Activated T-helper 2 cell treated with anti-CD3 and anti-CD28 coated beads, Interferon-gamma antibody, Interleukin-2, Interleukin-4, amounts not matched to agents 10 μg/mL and 5 μg/mL and 100 μg/mL, durations not matched to agents 14 hours and 24 hours and 36 hours (primary cell): ENCODE data around the gene PRSS22. TPM values are rescaled to one million over a fixed set of nuclear protein-coding genes. Genes with fewer than 3 reads are reported as not detected.

Experiments used
- DNase-seq: peaks from one replicate; pipeline ENCODE4 v3.0.0; 2021; ENCODE audit warnings: low spot score
- H3K27ac Mint-ChIP-seq: one replicate; pipeline ENCODE4 v1.8.0; 2021; ENCODE audit warnings: mixed read lengths
- H3K27me3 Mint-ChIP-seq: one replicate; pipeline ENCODE4 v1.8.0; 2021; ENCODE audit warnings: low read depth, mixed read lengths
- H3K36me3 Mint-ChIP-seq: one replicate; pipeline ENCODE4 v1.8.0; 2021; ENCODE audit warnings: low read depth, mixed read lengths
- H3K4me1 Mint-ChIP-seq: one replicate; pipeline ENCODE4 v1.8.0; 2021; ENCODE audit warnings: low read depth, mixed read lengths
- H3K4me3 Mint-ChIP-seq: one replicate; pipeline ENCODE4 v1.8.0; 2021; ENCODE audit warnings: low read depth, mild to moderate bottlenecking, moderate library complexity, mixed read lengths
- H3K9me3 Mint-ChIP-seq: one replicate; pipeline ENCODE4 v1.8.0; 2021; ENCODE audit warnings: mixed read lengths
- intact Hi-C: fragments of 100-400 bp; cut with micrococcal nuclease; formaldehyde crosslinking; loops from one replicate; pipeline ENCODE4 v1.15.1; 2023
- total RNA-seq: library from RNA; stranded (reverse); gene quantifications from 2 replicates; pipeline ENCODE4 v1.2.3, GENCODE V29; 2022

Gene PRSS22
- total RNA-seq, 1 donor from 2014 or later: not detected

GRCh38 chr16:2871926-2872325 lies 14.0 kb upstream of the PRSS22 start:
- Mint-ChIP-seq H3K36me3 (no peaks in the 10 kb centered on the region), H3K4me1 (peaks cover 6% of the 10 kb centered on the region), H3K9me3 (no peaks in the 10 kb centered on the region), H3K27me3 (peaks cover 1% of the 10 kb centered on the region), H3K4me3 (no peak overlapping the region), H3K27ac (no peak overlapping the region)
- DNase-seq: no peak
- intact Hi-C loops: no loop called here

DNA sequence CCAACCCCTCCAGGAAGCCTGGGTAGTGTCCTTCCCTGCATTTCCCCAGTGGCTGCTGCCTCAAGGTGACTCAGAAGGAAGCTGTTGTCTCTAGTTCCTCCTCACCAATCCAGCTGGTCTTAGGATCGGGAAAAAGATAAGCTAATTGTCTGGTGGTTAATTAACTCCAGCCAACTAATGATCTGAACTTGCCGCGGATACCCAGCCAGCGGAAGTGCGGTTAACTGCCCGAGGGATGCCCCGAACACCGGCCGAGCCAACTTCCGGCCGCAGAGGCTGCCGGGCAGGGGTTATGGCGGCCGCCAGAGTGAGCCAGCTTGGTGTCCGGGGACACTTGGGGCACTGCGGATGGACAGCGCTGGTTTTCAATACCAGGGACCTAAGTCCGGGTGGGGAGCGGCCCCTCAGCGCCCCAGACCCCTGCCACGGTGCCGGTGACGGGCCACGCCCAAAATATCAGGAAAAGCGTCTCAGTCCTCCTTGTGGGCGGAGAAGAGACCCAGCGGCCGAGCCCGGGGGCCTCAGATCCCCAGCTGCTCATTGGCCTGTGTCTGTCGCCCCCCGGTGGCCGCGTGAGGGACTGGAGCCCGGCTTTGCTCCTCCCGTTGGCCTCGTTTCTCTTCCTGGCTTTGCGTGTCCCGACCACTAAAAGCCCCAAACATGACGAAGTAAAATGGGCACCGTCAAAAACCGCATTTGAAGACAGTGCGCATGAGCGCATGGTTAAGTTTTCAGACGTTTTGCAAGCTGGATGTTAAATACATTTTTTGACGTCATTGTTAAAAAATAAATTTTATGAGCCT lies 10.2 kb upstream of the PRSS22 start:
- H3K4me1 Mint-ChIP-seq: peaks cover 10% of the 10 kb centered on the region
- H3K27ac Mint-ChIP-seq: peak overlapping the region; percentile 90
- intact Hi-C loops: loop anchor here (1.0 to 10.0 kb wide), 2 partner anchors 29 to 113 kb away; partner anchors contain the start of gene SRRM2
- DNase-seq: peak; percentile 90
- H3K4me3 Mint-ChIP-seq: peak overlapping the region; percentile 91
- no peaks in the 10 kb centered on the region for H3K36me3 Mint-ChIP-seq
- no peaks in the 10 kb centered on the region for H3K9me3 Mint-ChIP-seq
- no peaks in the 10 kb centered on the region for H3K27me3 Mint-ChIP-seq

DNA sequence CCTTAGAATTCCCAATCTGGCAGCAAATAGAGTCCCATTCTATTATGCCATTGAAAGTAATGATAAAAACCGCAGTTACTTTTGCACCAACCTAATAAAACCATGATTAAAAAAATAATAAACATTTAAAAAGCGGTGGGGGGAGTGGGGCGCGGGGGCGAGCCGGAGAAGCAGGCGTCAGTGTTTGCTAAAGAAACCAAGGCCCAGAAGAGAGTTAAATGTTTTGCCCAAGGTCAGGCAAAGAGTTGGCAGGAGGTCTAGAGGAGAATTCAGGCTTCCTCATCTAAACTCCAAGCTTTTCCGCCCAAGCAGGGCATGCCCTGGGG lies 9.7 kb upstream of the PRSS22 start:
- Mint-ChIP-seq H3K4me1 (peaks cover 10% of the 10 kb centered on the region), H3K36me3 (no peaks in the 10 kb centered on the region), H3K4me3 (peak overlapping the region; percentile 91), H3K27ac (peak overlapping the region; percentile 90), H3K9me3 (no peaks in the 10 kb centered on the region), H3K27me3 (no peaks in the 10 kb centered on the region)
- DNase-seq: no peak
- intact Hi-C loops: loop anchor here (10.0 kb wide), 1 partner anchor 113 kb away; the partner anchor contains the start of gene SRRM2

GRCh38 chr16:2866431-2866830 lies 8.5 kb upstream of the PRSS22 start:
- peaks cover 10% of the 10 kb centered on the region for H3K4me1 Mint-ChIP-seq

DNA sequence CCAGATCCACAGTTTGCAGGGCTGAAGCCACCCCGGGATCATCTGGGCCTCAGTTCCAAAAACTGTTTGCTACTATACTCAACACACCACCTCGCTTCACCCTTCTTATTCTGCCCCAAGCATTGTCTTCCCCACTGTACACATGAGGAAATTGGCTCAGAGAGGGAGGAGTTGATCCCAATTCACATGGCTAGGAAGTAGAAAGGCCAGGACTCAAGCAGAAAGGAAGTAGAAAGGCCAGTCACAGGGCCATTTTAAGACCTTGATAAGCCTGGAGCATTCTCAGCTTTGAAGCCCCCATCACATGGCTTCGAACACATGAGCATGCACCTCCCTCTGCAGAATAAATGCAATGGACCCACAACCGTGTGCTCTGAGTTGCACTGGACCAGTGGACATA lies 7.7 kb upstream of the PRSS22 start:
- peaks cover 5% of the 10 kb centered on the region for H3K9me3 Mint-ChIP-seq
- peaks cover 10% of the 10 kb centered on the region for H3K4me1 Mint-ChIP-seq
- no peaks in the 10 kb centered on the region for H3K36me3 Mint-ChIP-seq
- no peaks in the 10 kb centered on the region for H3K27me3 Mint-ChIP-seq
- H3K27ac Mint-ChIP-seq: no peak overlapping the region
- DNase-seq: no peak
- intact Hi-C loops: loop anchor here (10.0 kb wide), 1 partner anchor 111 kb away; the partner anchor contains the start of gene SRRM2
- no peak overlapping the region for H3K4me3 Mint-ChIP-seq

More at GRCh38 chr16:2866431-2866830, 8.5 kb upstream of the PRSS22 start:
- H3K27ac Mint-ChIP-seq: no peak overlapping the region
- intact Hi-C loops: loop anchor here (10.0 kb wide), 1 partner anchor 112 kb away; the partner anchor contains the start of gene SRRM2
- no peaks in the 10 kb centered on the region for H3K27me3 Mint-ChIP-seq
- H3K36me3 Mint-ChIP-seq: no peaks in the 10 kb centered on the region
- no peak for DNase-seq
- no peak overlapping the region for H3K4me3 Mint-ChIP-seq
- H3K9me3 Mint-ChIP-seq: no peaks in the 10 kb centered on the region

GRCh38 chr16:2860826-2861567 lies 3.0 kb upstream of the PRSS22 start:
- peaks cover 2% of the 10 kb centered on the region for H3K4me1 Mint-ChIP-seq
- H3K4me3 Mint-ChIP-seq: no peak overlapping the region
- H3K9me3 Mint-ChIP-seq: peaks cover 5% of the 10 kb centered on the region
- no peak overlapping the region for H3K27ac Mint-ChIP-seq
- no peaks in the 10 kb centered on the region for H3K36me3 Mint-ChIP-seq
- peaks cover 3% of the 10 kb centered on the region for H3K27me3 Mint-ChIP-seq
- intact Hi-C loops: loop anchor here (10.0 kb wide), 1 partner anchor 106 kb away; the partner anchor contains the start of gene SRRM2
- DNase-seq: no peak

GRCh38 chr16:2859686-2860265 lies 1.8 kb upstream of the PRSS22 start:
- peaks cover 2% of the 10 kb centered on the region for H3K4me1 Mint-ChIP-seq
- H3K4me3 Mint-ChIP-seq: no peak overlapping the region
- no peaks in the 10 kb centered on the region for H3K36me3 Mint-ChIP-seq
- no peak overlapping the region for H3K27ac Mint-ChIP-seq
- DNase-seq: no peak
- H3K9me3 Mint-ChIP-seq: peaks cover 6% of the 10 kb centered on the region
- peaks cover 3% of the 10 kb centered on the region for H3K27me3 Mint-ChIP-seq
- intact Hi-C loops: loop anchor here (10.0 kb wide), 1 partner anchor 105 kb away; the partner anchor contains the start of gene SRRM2

GRCh38 chr16:2858245-2859025 lies 465 bp upstream of the PRSS22 start:
- Mint-ChIP-seq H3K9me3 (peaks cover 16% of the 10 kb centered on the region), H3K36me3 (peaks cover 4% of the 10 kb centered on the region), H3K4me1 (peaks cover 2% of the 10 kb centered on the region), H3K27me3 (peaks cover 3% of the 10 kb centered on the region), H3K27ac (no peak overlapping the region), H3K4me3 (no peak overlapping the region)
- DNase-seq: no peak
- intact Hi-C loops: no loop called here

GRCh38 chr16:2856686-2857450 lies 1.1 kb downstream of the PRSS22 start:
- Mint-ChIP-seq H3K27me3 (peaks cover 3% of the 10 kb centered on the region), H3K36me3 (peaks cover 4% of the 10 kb centered on the region), H3K4me1 (peaks cover 2% of the 10 kb centered on the region), H3K4me3 (no peak overlapping the region), H3K27ac (no peak overlapping the region), H3K9me3 (peaks cover 16% of the 10 kb centered on the region)
- no peak for DNase-seq
- intact Hi-C loops: no loop called here

DNA sequence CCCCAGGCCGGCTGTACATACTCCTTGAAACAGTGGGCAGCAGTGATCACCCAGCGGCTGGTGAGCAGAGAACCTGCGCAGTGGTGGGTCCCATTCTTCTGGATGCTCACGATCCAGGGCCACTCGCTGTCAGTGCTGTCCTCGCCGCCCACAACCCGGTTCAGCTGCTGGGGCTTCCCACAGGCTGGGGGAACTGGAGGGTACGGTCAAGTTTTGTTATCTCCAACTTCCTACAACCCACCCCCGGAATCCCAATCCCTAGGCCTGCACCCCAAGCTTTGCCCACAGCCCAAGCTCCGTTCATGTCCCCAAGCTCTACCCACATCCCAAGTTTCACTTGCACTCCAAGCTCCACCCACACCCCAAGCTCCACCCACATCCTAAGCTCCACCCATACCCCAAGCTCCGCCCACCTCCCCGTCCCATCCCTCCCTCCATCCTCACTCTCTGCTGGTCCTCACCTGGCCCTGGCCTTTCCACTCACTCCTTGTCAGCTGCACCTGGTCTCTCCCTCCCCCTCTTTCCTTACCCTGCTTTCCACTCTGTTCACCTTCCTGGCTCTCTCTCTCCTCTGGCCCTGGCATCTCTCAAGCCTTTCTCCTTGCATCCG lies 1.8 kb downstream of the PRSS22 start:
- DNase-seq: no peak
- Mint-ChIP-seq H3K27ac (no peak overlapping the region), H3K27me3 (peaks cover 3% of the 10 kb centered on the region), H3K4me1 (peaks cover 2% of the 10 kb centered on the region), H3K4me3 (no peak overlapping the region), H3K9me3 (peaks cover 14% of the 10 kb centered on the region), H3K36me3 (peaks cover 4% of the 10 kb centered on the region)
- intact Hi-C loops: no loop called here

DNA sequence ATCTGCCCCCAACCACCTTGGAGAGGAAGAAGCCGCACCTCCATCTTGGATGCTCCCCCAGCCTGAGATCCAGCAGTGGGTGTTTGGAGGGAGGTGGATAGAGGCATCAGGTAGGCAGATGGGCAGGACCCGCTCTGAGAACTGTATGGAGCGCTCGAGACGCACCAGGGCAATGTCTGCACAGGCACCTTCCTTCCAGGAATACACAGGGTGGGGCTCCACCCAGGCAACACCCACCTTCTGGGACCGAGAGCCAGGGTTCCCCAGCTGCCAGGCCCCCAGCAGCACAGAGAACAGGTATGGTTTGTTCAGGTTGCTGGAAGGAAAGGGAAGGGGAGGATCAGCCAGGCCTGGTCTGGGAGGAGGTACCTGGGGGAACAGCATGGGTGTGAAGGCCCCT lies 2.4 kb downstream of the PRSS22 start:
- intact Hi-C loops: no loop called here
- Mint-ChIP-seq H3K4me1 (peaks cover 2% of the 10 kb centered on the region), H3K36me3 (peaks cover 4% of the 10 kb centered on the region), H3K27me3 (peaks cover 3% of the 10 kb centered on the region), H3K27ac (no peak overlapping the region), H3K9me3 (peaks cover 11% of the 10 kb centered on the region), H3K4me3 (no peak overlapping the region)
- DNase-seq: no peak
